RWPE1 (cell line): ENCODE measurements around the gene CLPTM1.

Experiments
- CTCF ChIA-PET: fragments of 350-600 bp; sonication (Branson Sonifier 250); formaldehyde crosslinking; extraction: SDS; loops from one replicate; lab custom pipeline; 2021; lab: Yijun Ruan, JAX
- POLR2A ChIA-PET: fragments of 400-600 bp; formaldehyde crosslinking; extraction: SDS; loops from one replicate; lab custom pipeline; 2020; ENCODE audit warnings: antibody characterized with exemption; ENCODE audit not compliant: low non-redundant PET; lab: Yijun Ruan, JAX
- DNase-seq: peaks from one replicate; pipeline ENCODE4 v3.0.0; 2012; ENCODE audit warnings: low spot score
- H3K27ac ChIP-seq: fragments of 450-650 bp; 2 replicates; pipeline ENCODE4 v1.5.1; 2017
- TF ChIP-seq, protein P1 (sequence below): fragments of 450-650 bp; conservative IDR thresholded peaks from 2 replicates; pipeline ENCODE4 v1.5.1; 2017; ENCODE audit warnings: low read depth, mild to moderate bottlenecking

CLPTM1 gene

DNA sequence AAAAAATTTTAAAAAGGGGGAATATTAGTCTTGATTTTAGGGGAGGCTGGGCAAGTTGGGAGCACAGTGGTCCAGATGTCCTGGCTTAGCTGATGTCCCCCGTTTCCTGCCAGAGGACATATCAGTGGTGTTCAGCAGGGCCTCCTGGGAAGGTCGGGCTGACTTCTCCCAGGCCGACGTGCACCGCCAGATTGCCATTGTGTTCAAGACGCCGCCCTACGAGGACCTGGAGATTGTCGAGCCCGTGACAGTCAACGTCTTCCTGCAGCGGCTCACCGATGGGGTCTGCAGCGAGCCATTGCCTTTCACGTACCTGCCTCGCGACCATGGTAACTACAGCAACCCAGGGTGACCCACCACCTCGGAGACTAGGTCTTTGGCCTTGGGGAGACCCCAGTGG, 77.2 kb downstream of the CLPTM1 start:
- DNase-seq, result no peak
- ChIA-PET CTCF (interaction anchor here (0.7 kb wide), 1 partner anchor 48 kb away, joined by 3 read pairs; no protein-coding TSS in a partner anchor), POLR2A (no interaction called here)
- H3K27ac ChIP-seq, result peak overlapping the region; percentile 39
- TF ChIP-seq, protein P1, sequence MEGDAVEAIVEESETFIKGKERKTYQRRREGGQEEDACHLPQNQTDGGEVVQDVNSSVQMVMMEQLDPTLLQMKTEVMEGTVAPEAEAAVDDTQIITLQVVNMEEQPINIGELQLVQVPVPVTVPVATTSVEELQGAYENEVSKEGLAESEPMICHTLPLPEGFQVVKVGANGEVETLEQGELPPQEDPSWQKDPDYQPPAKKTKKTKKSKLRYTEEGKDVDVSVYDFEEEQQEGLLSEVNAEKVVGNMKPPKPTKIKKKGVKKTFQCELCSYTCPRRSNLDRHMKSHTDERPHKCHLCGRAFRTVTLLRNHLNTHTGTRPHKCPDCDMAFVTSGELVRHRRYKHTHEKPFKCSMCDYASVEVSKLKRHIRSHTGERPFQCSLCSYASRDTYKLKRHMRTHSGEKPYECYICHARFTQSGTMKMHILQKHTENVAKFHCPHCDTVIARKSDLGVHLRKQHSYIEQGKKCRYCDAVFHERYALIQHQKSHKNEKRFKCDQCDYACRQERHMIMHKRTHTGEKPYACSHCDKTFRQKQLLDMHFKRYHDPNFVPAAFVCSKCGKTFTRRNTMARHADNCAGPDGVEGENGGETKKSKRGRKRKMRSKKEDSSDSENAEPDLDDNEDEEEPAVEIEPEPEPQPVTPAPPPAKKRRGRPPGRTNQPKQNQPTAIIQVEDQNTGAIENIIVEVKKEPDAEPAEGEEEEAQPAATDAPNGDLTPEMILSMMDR, result no peak

DNA sequence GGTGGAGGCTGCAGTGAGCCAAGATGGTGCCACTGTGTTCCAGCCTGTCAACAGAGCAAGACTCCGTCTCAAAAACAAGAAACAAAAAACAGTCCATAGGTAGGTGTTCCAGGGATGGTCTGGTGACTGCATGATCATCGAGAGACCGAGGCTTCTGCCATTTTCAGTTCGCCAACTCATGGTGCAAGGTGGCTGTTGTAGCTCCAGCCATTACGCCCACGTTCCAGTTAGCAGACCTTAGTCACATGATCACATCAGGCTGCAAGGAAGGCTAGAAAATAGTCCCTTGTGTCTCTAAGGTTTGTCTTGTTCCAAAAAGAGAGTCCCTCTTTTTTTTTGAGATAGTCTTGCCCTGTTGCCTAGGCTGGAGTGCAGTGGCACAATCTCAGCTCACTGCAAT, 80.6 kb downstream of the CLPTM1 start:
- DNase-seq, result no peak
- ChIA-PET POLR2A (no interaction called here), CTCF (no interaction called here)
- TF ChIP-seq, protein P1, result no peak
- H3K27ac ChIP-seq, result no peak overlapping the region; the same call in 1 of the 2 replicates

DNA sequence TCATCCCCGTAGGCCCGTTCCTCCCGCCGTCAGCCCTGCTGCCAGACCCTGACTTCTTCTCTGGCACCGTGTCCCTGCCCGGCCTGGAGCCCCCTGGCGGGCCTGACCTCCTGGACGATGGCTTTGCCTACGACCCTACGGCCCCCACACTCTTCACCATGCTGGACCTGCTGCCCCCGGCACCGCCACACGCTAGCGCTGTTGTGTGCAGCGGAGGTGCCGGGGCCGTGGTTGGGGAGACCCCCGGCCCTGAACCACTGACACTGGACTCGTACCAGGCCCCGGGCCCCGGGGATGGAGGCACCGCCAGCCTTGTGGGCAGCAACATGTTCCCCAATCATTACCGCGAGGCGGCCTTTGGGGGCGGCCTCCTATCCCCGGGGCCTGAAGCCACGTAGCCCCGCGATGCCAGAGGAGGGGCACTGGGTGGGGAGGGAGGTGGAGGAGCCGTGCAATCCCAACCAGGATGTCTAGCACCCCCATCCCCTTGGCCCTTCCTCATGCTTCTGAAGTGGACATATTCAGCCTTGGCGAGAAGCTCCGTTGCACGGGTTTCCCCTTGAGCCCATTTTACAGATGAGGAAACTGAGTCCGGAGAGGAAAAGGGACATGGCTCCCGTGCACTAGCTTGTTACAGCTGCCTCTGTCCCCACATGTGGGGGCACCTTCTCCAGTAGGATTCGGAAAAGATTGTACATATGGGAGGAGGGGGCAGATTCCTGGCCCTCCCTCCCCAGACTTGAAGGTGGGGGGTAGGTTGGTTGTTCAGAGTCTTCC, 82.4 kb downstream of the CLPTM1 start:
- TF ChIP-seq, protein P1, result no peak
- ChIA-PET POLR2A (no interaction called here), CTCF (interaction anchor here (0.9 kb wide), 1 partner anchor 22 kb away, joined by 4 read pairs; no protein-coding TSS in a partner anchor)
- peak overlapping the region; percentile 90 for H3K27ac ChIP-seq
- DNase-seq, result no peak

DNA sequence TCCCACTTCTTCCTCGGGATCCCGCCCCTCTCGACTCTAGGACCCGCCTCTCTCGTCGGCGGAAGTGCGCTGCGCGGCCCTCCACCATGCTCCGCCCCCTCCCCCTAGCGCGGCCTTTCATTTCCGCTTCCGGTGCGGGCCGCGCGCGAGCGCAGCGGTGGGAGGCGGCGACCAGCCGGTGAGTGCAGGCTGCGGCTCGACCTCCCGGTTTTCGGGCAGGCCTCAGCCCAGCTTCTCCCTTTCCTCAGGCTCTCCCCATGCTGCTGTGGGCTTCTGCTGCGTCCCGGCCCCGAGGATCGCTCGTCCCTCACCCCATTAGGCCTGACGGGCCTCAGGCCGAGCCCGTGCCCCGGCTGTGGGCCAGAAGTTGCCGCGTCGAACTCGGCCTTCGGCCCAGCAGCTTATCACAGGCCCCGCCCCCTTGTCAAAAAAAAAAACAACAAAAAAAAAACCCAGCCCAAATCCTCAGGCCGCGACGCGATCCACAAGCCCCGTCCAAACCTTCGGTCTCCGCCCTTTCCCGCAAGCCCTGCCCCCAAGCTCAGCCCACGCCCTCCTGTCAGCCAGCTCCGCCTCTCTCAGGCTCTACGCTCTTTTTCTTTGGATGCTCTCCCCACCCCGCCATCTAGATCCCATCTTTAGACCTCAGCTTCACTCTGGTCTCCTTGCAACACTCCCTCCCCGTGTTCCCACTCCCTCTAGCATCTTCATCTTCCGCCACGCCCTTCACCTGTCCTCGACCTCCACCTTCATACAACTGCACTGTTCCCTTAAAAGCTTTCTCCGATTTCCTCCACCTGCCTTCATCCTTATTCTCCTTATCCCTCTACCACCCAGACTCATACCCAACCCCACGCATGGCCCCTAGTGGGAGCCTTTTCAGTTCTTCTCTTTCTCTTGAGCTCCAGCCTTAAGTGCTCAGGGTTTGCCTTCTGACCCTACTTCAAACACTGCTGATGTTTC, 84.0 kb downstream of the CLPTM1 start, which contains the start of gene CLASRP:
TSS of gene CLASRP (plus strand) at position 115 of the 963 bp plus-strand sequence. CDS start 1,168 bp downstream, outside the sequence.
- DNase-seq, result peak; percentile 93
- ChIA-PET POLR2A (interaction anchor here (0.6 to 1.8 kb wide), 5 partner anchors 10 to 47 kb away, joined by 3 to 9 read pairs (median 4); no protein-coding TSS in a partner anchor), CTCF (interaction anchor here (0.6 to 0.9 kb wide), 4 partner anchors 20 to 261 kb away, joined by 3 to 6 read pairs (median 4); no protein-coding TSS in a partner anchor)
- TF ChIP-seq, protein P1, result no peak
- peak within 1 kb of the TSS; percentile 90 for H3K27ac ChIP-seq

GRCh38 chr19:45040059-45040771, 85.0 kb downstream of the CLPTM1 start:
- ChIA-PET POLR2A (no interaction called here), CTCF (no interaction called here)
- H3K27ac ChIP-seq, result no peak overlapping the region
- TF ChIP-seq, protein P1, result no peak
- no peak for DNase-seq
